Measurements from ENCODE around the gene PPME1. TPM values are rescaled to one million over a fixed set of nuclear protein-coding genes. Genes with fewer than 3 reads are reported as not detected.

Gene PPME1
- polyA plus RNA-seq, 3 donors: 5.2 to 12.2 (median 8.9) TPM

DNA sequence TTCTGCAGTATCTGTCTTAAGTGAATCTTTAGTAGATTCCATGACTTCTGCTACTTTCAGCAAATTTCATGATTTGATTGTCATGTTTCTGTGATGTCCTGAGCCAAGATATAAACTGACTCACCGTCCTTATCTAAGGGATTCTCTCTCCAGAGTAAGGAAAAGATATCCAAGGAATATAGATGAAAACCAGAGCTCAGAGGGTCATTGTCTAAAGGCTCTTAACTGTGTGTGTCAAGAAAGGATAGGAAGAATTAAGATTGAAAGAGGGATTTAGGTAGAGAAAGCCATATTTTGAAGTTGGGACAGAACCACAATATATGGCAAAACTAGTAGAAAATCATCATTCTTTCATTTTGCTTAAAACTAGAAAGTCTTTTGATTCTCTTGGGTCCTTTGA is 50.7 kb downstream of the PPME1 start:
- Mint-ChIP-seq H3K9me3 (no peaks in the 10 kb centered on the region), H3K4me3 (no peak overlapping the region), H3K27ac (no peak overlapping the region), H3K4me1 (no peaks in the 10 kb centered on the region), H3K36me3 (peaks cover 8 to 9% of the 10 kb centered on the region in 2 donors), H3K27me3 (ENCODE audit: low read depth in 3 of 3) (peaks cover 0 to 2% (median 0%) of the 10 kb centered on the region in 3 donors)
- Histone ChIP-seq H3K36me3 (replicated peaks in 1 of 2; ENCODE audit: control insufficient read depth in 1 of 2, insufficient read depth in 2 of 2, low read length in 2 of 2) (no peaks in the 10 kb centered on the region), H4K20me1 (ENCODE audit: insufficient read depth, low read length) (no peaks in the 10 kb centered on the region), H3K79me2 (ENCODE audit: insufficient read depth, low read length) (no peaks in the 10 kb centered on the region), H3K27ac (ENCODE audit: low read depth in 1 of 2, low read length in 2 of 2) (no peak overlapping the region), H3K9me3 (replicated peaks in 1 of 2; ENCODE audit: control insufficient read depth in 1 of 2, insufficient read depth in 1 of 2, low read length in 2 of 2) (no peaks in the 10 kb centered on the region), H3K4me1 (ENCODE audit: control insufficient read depth in 1 of 2, insufficient read depth in 2 of 2, low read length in 2 of 2) (no peaks in the 10 kb centered on the region), H3K4me2 (replicated peaks; ENCODE audit: extremely low read depth, low read length, poor library complexity, severe bottlenecking) (no peak overlapping the region), H2AFZ (ENCODE audit: insufficient read depth, low read depth, low read length, poor library complexity, severe bottlenecking) (no peak overlapping the region), H3K27me3 (ENCODE audit: control insufficient read depth in 2 of 2, insufficient read depth in 2 of 2, low read length in 2 of 2) (no peaks in the 10 kb centered on the region), H3K4me3 (replicated peaks in 1 of 3; ENCODE audit: low read depth in 2 of 3, low read length in 3 of 3) (no peak overlapping the region), H3K9ac (ENCODE audit: insufficient read depth, low read length, poor library complexity, severe bottlenecking) (no peak overlapping the region)
- TF ChIP-seq, protein P1, sequence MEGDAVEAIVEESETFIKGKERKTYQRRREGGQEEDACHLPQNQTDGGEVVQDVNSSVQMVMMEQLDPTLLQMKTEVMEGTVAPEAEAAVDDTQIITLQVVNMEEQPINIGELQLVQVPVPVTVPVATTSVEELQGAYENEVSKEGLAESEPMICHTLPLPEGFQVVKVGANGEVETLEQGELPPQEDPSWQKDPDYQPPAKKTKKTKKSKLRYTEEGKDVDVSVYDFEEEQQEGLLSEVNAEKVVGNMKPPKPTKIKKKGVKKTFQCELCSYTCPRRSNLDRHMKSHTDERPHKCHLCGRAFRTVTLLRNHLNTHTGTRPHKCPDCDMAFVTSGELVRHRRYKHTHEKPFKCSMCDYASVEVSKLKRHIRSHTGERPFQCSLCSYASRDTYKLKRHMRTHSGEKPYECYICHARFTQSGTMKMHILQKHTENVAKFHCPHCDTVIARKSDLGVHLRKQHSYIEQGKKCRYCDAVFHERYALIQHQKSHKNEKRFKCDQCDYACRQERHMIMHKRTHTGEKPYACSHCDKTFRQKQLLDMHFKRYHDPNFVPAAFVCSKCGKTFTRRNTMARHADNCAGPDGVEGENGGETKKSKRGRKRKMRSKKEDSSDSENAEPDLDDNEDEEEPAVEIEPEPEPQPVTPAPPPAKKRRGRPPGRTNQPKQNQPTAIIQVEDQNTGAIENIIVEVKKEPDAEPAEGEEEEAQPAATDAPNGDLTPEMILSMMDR (IDR thresholded peaks at IDR 0.05): no peak
- DNase-seq: no peak
- 100% methylated on average over 1 of the region's 1 CpG for WGBS (ENCODE audit: insufficient coverage)
- intact Hi-C loops (cut with micrococcal nuclease): no loop called here

- Mint-ChIP-seq H3K4me1 (no peaks in the 10 kb centered on the region), H3K4me3 (no peak overlapping the region), H3K36me3 (peaks cover 16 to 22% of the 10 kb centered on the region in 2 donors), H3K9me3 (no peaks in the 10 kb centered on the region), H3K27ac (no peak overlapping the region), H3K27me3 (ENCODE audit: low read depth in 3 of 3) (no peaks in the 10 kb centered on the region)
- no peak overlapping the region for H3K27ac ChIP-seq (ENCODE audit: low read depth in 1 of 2, low read length in 2 of 2)
- no peaks in the 10 kb centered on the region for H3K4me1 ChIP-seq (ENCODE audit: control insufficient read depth in 1 of 2, insufficient read depth in 2 of 2, low read length in 2 of 2)
- H3K27me3 ChIP-seq (ENCODE audit: control insufficient read depth in 2 of 2, insufficient read depth in 2 of 2, low read length in 2 of 2): no peaks in the 10 kb centered on the region
- no peak overlapping the region for H3K4me2 ChIP-seq (replicated peaks; ENCODE audit: extremely low read depth, low read length, poor library complexity, severe bottlenecking)
- H3K4me3 ChIP-seq (replicated peaks in 1 of 3; ENCODE audit: low read depth in 2 of 3, low read length in 3 of 3): no peak overlapping the region
- H3K79me2 ChIP-seq (ENCODE audit: insufficient read depth, low read length): no peaks in the 10 kb centered on the region
- TF ChIP-seq, protein P1 (IDR thresholded peaks at IDR 0.05): no peak
- H3K9me3 ChIP-seq (replicated peaks in 1 of 2; ENCODE audit: control insufficient read depth in 1 of 2, insufficient read depth in 1 of 2, low read length in 2 of 2): no peaks in the 10 kb centered on the region
- peaks cover 3 to 9% of the 10 kb centered on the region in 2 donors for H3K36me3 ChIP-seq (replicated peaks in 1 of 2; ENCODE audit: control insufficient read depth in 1 of 2, insufficient read depth in 2 of 2, low read length in 2 of 2)
- no peak overlapping the region for H2AFZ ChIP-seq (ENCODE audit: insufficient read depth, low read depth, low read length, poor library complexity, severe bottlenecking)
- no peaks in the 10 kb centered on the region for H4K20me1 ChIP-seq (ENCODE audit: insufficient read depth, low read length)
- intact Hi-C loops (cut with micrococcal nuclease): no loop called here
- H3K9ac ChIP-seq (ENCODE audit: insufficient read depth, low read length, poor library complexity, severe bottlenecking): no peak overlapping the region
- WGBS (ENCODE audit: insufficient coverage): 100% methylated on average over 2 of the region's 4 CpGs
- DNase-seq: no peak
These were observed 54.5 kb downstream of the PPME1 start for GRCh38 chr11:74225565-74225964.

Data from CD14-positive monocyte (primary cell).